Measurements from ENCODE around the gene FSTL4. TPM values are rescaled to one million over a fixed set of nuclear protein-coding genes. Genes with fewer than 3 reads are reported as not detected.

FSTL4 gene
- total and polyA plus RNA-seq, 2 of the 13 experiments (the other 11 are each of a cell fraction or from before 2014, with no cell fraction given) = 2.1 to 3.0 TPM

DNA sequence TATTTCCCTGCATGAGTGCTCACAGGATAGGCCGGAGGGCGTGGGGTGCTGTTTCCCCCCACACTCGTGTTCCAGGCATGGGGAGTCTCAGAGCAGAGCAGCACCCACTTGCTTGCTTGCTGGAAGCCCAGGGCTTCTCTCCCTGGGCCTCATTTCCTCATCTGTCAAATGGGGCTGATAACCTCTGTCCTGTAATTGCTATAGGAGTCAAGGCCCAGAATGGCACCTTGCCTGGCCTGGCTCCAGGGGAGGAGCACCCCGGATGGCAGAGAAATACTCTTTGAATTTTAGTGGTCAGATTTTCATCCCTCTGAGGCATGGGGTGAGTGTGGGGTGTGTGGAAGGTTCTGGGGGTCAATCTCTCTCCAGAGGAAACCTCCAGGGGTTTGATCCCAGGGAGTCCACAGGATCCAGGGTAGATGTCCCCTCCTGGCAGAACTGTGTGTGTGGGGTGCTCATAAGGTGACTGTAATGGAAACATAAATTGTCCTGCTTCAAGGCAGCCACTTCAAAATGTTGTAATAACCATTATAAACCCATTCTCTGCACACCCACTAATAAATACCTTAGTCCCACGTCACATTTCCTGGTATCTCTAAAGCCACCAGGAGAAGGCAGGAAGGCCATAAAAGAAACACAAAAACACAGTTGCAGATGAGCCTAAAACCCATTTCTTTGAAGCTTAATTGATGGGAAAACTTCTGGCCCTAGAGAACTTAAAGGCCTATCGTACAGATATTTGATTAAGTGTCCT, 272.2 kb downstream of the FSTL4 start:
- Histone ChIP-seq H3K79me2 (ENCODE audit: insufficient read depth, low read length) (no peaks in the 10 kb centered on the region), H3K9me3 (ENCODE audit: low read length) (no peaks in the 10 kb centered on the region), H4K20me1 (ENCODE audit: insufficient read depth, low read length) (no peaks in the 10 kb centered on the region), H3K27me3 (ENCODE audit: control insufficient read depth in 1 of 2, insufficient read depth in 2 of 2, low read length in 2 of 2) (peaks cover 2 to 3% of the 10 kb centered on the region in 2 experiments; a peak in 3 of 5 replicates), H2AFZ (ENCODE audit: low read length) (no peak overlapping the region), H3K27ac (ENCODE audit: extremely low read length, insufficient read depth, low read length) (no peak overlapping the region), H3K4me3 (replicated peaks in 1 of 3; ENCODE audit: insufficient read depth in 1 of 3, low read depth in 2 of 3, low read length in 3 of 3) (no peak overlapping the region), H3K36me3 (replicated peaks in 1 of 2; ENCODE audit: control insufficient read depth in 1 of 2, insufficient read depth in 2 of 2, low read length in 2 of 2) (no peaks in the 10 kb centered on the region), H3K9ac (ENCODE audit: insufficient read depth, low read depth, low read length) (no peak overlapping the region), H3K4me1 (ENCODE audit: insufficient read depth, low read length) (no peaks in the 10 kb centered on the region), H3K4me2 (ENCODE audit: low read depth, low read length) (no peak overlapping the region)
- TF ChIP-seq, protein P1, sequence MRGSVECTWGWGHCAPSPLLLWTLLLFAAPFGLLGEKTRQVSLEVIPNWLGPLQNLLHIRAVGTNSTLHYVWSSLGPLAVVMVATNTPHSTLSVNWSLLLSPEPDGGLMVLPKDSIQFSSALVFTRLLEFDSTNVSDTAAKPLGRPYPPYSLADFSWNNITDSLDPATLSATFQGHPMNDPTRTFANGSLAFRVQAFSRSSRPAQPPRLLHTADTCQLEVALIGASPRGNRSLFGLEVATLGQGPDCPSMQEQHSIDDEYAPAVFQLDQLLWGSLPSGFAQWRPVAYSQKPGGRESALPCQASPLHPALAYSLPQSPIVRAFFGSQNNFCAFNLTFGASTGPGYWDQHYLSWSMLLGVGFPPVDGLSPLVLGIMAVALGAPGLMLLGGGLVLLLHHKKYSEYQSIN (CRISPR knock-in tag; IDR thresholded peaks at IDR 0.05; ENCODE audit: borderline replicate concordance) = no peak
- TF ChIP-seq ZNF770 (CRISPR knock-in tag; IDR thresholded peaks at IDR 0.05) (no peak), HOXA5 (CRISPR knock-in tag; IDR thresholded peaks at IDR 0.05) (no peak), ZNF563 (CRISPR knock-in tag; IDR thresholded peaks at IDR 0.05) (no peak), ZEB1 (IDR thresholded peaks at IDR 0.05; ENCODE audit: insufficient replicate concordance, low read depth) (no peak), ARID2 (CRISPR knock-in tag; IDR thresholded peaks at IDR 0.05; ENCODE audit: borderline replicate concordance) (no peak), ZNF552 (CRISPR knock-in tag; IDR thresholded peaks at IDR 0.05; ENCODE audit: borderline replicate concordance) (no peak), ZNF260 (CRISPR knock-in tag; IDR thresholded peaks at IDR 0.05; ENCODE audit: borderline replicate concordance, low read depth) (no peak), ZNF274 (CRISPR knock-in tag; IDR thresholded peaks at IDR 0.05) (no peak), FOXA3 (CRISPR knock-in tag; IDR thresholded peaks at IDR 0.05) (no peak), REPIN1 (CRISPR knock-in tag; IDR thresholded peaks at IDR 0.05; ENCODE audit: borderline replicate concordance, low read depth) (no peak), CSRNP2 (CRISPR knock-in tag; conservative IDR thresholded peaks at IDR 0.05; ENCODE audit: low read depth) (no peak), DPF2 (CRISPR knock-in tag; IDR thresholded peaks at IDR 0.05; ENCODE audit: borderline replicate concordance, low read depth) (no peak)
- TF ChIP-seq, protein P2, sequence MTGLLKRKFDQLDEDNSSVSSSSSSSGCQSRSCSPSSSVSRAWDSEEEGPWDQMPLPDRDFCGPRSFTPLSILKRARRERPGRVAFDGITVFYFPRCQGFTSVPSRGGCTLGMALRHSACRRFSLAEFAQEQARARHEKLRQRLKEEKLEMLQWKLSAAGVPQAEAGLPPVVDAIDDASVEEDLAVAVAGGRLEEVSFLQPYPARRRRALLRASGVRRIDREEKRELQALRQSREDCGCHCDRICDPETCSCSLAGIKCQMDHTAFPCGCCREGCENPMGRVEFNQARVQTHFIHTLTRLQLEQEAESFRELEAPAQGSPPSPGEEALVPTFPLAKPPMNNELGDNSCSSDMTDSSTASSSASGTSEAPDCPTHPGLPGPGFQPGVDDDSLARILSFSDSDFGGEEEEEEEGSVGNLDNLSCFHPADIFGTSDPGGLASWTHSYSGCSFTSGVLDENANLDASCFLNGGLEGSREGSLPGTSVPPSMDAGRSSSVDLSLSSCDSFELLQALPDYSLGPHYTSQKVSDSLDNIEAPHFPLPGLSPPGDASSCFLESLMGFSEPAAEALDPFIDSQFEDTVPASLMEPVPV (CRISPR knock-in tag; IDR thresholded peaks at IDR 0.05) = no peak
- no TSS peak for BruUV-seq (replicated peaks)
- 19% methylated on average over 5 of the region's 6 CpGs for WGBS (ENCODE audit: low lambda C conversion rate)
- DNase-seq (ENCODE audit: low spot score) (no peak), ATAC-seq (no peak), FAIRE-seq (no peak)
- in situ Hi-C loops (cut with HindIII; ENCODE audit: extremely low pct_ligation_motif_present, low pct_unique_long_range_greater_than_20kb) = no loop called here
- intact Hi-C loops (cut with micrococcal nuclease; ENCODE audit: unreplicated experiment) = no loop called here
- ChIA-PET POLR2A (no interaction called here), CTCF (ENCODE audit: low intra/inter-chr PET ratio, low total read pairs) (no interaction called here)

Measured in HepG2 (cell line).